C4-2B (cell line): Measurements from ENCODE around the gene ZNF431.

ENCODE experiments used
- ZFX ChIP-seq: fragments of 450-650 bp; IDR thresholded peaks from 2 replicates; pipeline ENCODE4 v1.6.1; 2017
- TF ChIP-seq, protein P1 (sequence below): fragments of 450-650 bp; conservative IDR thresholded peaks from 2 replicates; pipeline ENCODE4 v1.5.1; 2017; ENCODE audit warnings: mild to moderate bottlenecking

- TF ChIP-seq, protein P1, sequence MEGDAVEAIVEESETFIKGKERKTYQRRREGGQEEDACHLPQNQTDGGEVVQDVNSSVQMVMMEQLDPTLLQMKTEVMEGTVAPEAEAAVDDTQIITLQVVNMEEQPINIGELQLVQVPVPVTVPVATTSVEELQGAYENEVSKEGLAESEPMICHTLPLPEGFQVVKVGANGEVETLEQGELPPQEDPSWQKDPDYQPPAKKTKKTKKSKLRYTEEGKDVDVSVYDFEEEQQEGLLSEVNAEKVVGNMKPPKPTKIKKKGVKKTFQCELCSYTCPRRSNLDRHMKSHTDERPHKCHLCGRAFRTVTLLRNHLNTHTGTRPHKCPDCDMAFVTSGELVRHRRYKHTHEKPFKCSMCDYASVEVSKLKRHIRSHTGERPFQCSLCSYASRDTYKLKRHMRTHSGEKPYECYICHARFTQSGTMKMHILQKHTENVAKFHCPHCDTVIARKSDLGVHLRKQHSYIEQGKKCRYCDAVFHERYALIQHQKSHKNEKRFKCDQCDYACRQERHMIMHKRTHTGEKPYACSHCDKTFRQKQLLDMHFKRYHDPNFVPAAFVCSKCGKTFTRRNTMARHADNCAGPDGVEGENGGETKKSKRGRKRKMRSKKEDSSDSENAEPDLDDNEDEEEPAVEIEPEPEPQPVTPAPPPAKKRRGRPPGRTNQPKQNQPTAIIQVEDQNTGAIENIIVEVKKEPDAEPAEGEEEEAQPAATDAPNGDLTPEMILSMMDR, result no peak
- TF ChIP-seq ZFX, result no peak
Measured at GRCh38 chr19:21143854-21144253, 2.0 kb downstream of the ZNF431 start.
